ENCODE data around the gene WDR93.

- no peak for TF ChIP-seq CTCF (IDR thresholded peaks at IDR 0.05)
- no peak for TF ChIP-seq POLR2A (IDR thresholded peaks at IDR 0.05; ENCODE audit: low read depth)
- no peak for TF ChIP-seq POLR2AphosphoS5 (IDR thresholded peaks at IDR 0.05)
Observed at GRCh38 chr15:89790206-89790605, 99.6 kb downstream of the WDR93 start.

Measured in esophagus muscularis mucosa (tissue), 3 donors.